ENCODE measurements around the gene CLEC20A. TPM values are rescaled to one million over a fixed set of nuclear protein-coding genes. Genes with fewer than 3 reads are reported as not detected.

Gene CLEC20A
- total RNA-seq, 2 donors from 2014 or later = not detected

DNA sequence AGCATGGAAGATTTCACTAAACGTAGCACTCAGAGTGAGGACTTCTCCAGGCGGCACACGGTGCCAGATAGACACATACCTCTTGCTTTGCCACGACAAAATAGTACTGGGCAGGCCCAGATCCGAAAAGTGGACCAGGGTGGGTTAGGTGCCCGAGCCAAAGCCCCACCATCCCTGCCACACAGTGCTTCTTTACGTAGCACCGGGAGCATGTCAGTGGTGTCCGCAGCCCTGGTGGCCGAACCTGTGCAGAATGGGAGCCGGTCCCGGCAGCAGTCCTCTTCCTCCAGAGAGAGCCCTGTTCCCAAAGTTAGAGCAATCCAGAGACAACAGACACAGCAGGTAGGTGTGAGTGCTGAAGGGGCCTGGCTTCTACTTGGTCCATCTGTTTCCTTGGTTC is 38.6 kb downstream of the CLEC20A start:
- Histone ChIP-seq H3K27ac (no peak overlapping the region), H3K27me3 (replicated peaks; ENCODE audit: insufficient read depth) (no peaks in the 10 kb centered on the region), H3K36me3 (no peaks in the 10 kb centered on the region), H3K4me3 (no peak overlapping the region), H3K4me1 (replicated peaks) (no peaks in the 10 kb centered on the region), H3K9me3 (no peaks in the 10 kb centered on the region)
- TF ChIP-seq POLR2AphosphoS5 (IDR thresholded peaks at IDR 0.05) = no peak
- no peak for TF ChIP-seq POLR2A (IDR thresholded peaks at IDR 0.05)
- no peak for TF ChIP-seq CTCF (IDR thresholded peaks at IDR 0.05)
- WGBS = 98% methylated on average over 10 of the region's 12 CpGs
- intact Hi-C loops (cut with DNase I) = no loop called here
- no peak for DNase-seq (ENCODE audit: low spot score)

- Histone ChIP-seq H3K9me3 (no peaks in the 10 kb centered on the region), H3K4me1 (replicated peaks) (no peaks in the 10 kb centered on the region), H3K4me3 (no peak overlapping the region), H3K36me3 (no peaks in the 10 kb centered on the region), H3K27ac (no peak overlapping the region), H3K27me3 (replicated peaks; ENCODE audit: insufficient read depth) (no peaks in the 10 kb centered on the region)
- DNase-seq (ENCODE audit: low spot score) = no peak
- 97% methylated on average over 5 of the region's 5 CpGs for WGBS
- intact Hi-C loops (cut with DNase I) = no loop called here
- TF ChIP-seq CTCF (IDR thresholded peaks at IDR 0.05) (no peak), POLR2AphosphoS5 (IDR thresholded peaks at IDR 0.05) (no peak), POLR2A (IDR thresholded peaks at IDR 0.05) (no peak)
Observed at GRCh38 chr1:178457651-178458050, 39.1 kb downstream of the CLEC20A start.

DNA sequence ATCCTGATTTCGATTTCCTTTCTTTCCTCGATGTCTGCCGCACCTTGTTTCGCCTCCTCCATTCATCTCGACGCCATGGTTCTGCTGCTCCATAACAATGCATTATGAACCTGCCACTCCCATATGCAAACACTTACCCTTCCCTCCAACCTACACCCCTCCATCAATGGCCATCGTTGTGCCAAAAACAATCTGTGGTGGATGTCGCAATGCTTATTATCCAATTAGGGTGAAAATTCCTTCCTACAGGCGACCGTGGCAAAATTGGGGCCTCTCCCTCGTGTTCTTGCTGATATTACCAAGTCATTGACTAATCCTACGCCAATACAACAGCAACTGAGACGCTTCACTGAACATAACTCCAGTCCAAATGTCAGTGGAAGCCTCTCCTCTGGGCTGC is 40.3 kb downstream of the CLEC20A start:
- intact Hi-C loops (cut with DNase I) = no loop called here
- Histone ChIP-seq H3K4me1 (replicated peaks) (no peaks in the 10 kb centered on the region), H3K4me3 (no peak overlapping the region), H3K9me3 (no peaks in the 10 kb centered on the region), H3K27me3 (replicated peaks; ENCODE audit: insufficient read depth) (no peaks in the 10 kb centered on the region), H3K27ac (no peak overlapping the region), H3K36me3 (no peaks in the 10 kb centered on the region)
- no peak for DNase-seq (ENCODE audit: low spot score)
- TF ChIP-seq POLR2A (IDR thresholded peaks at IDR 0.05) (no peak), POLR2AphosphoS5 (IDR thresholded peaks at IDR 0.05) (no peak), CTCF (IDR thresholded peaks at IDR 0.05) (no peak)
- 94% methylated on average over 13 of the region's 13 CpGs for WGBS

- Histone ChIP-seq H3K4me1 (replicated peaks) (no peaks in the 10 kb centered on the region), H3K36me3 (no peaks in the 10 kb centered on the region), H3K9me3 (no peaks in the 10 kb centered on the region), H3K27me3 (replicated peaks; ENCODE audit: insufficient read depth) (no peaks in the 10 kb centered on the region), H3K4me3 (no peak overlapping the region), H3K27ac (no peak overlapping the region)
- intact Hi-C loops (cut with DNase I) = no loop called here
- no peak for DNase-seq (ENCODE audit: low spot score)
- WGBS = 97% methylated on average over 3 of the region's 3 CpGs
- TF ChIP-seq POLR2A (IDR thresholded peaks at IDR 0.05) (no peak), CTCF (IDR thresholded peaks at IDR 0.05) (no peak), POLR2AphosphoS5 (IDR thresholded peaks at IDR 0.05) (no peak)
Observed at GRCh38 chr1:178452013-178452412, 44.8 kb downstream of the CLEC20A start.

DNA sequence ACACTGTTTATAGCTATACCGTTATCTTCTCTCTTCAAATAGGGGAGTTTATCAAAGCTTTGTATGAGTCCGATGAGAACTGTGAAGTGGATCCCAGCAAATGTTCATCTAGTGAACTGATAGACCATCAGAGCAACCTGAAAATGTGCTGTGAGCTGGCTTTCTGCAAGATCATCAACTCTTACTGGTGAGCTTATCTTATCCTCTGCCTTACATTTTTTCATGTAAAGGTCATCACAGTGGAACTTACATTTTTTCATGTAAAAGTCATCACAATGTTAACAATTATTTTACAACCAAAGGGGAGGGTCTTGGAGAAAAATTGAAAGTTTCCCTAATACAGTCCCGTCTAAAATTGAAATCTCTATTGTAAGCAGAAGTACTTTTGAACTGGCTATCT is 45.2 kb downstream of the CLEC20A start:
- no peaks in the 10 kb centered on the region for H3K27me3 ChIP-seq (replicated peaks; ENCODE audit: insufficient read depth)
- H3K9me3 ChIP-seq = no peaks in the 10 kb centered on the region
- no peak overlapping the region for H3K4me3 ChIP-seq
- no peak for TF ChIP-seq POLR2A (IDR thresholded peaks at IDR 0.05)
- TF ChIP-seq POLR2AphosphoS5 (IDR thresholded peaks at IDR 0.05) = no peak
- no peak for TF ChIP-seq CTCF (IDR thresholded peaks at IDR 0.05)
- no peak overlapping the region for H3K27ac ChIP-seq
- no peaks in the 10 kb centered on the region for H3K36me3 ChIP-seq
- intact Hi-C loops (cut with DNase I) = no loop called here
- no peak for DNase-seq (ENCODE audit: low spot score)
- 76% methylated on average over 3 of the region's 3 CpGs for WGBS
- H3K4me1 ChIP-seq (replicated peaks) = no peaks in the 10 kb centered on the region

Data from prostate gland (tissue), 2 donors.